MCF 10A (cell line): ENCODE results near the gene AP4M1. TPM values are rescaled to one million over a fixed set of nuclear protein-coding genes. Genes with fewer than 3 reads are reported as not detected.

Experiments
- BruUV-seq: library from RNA; stranded (reverse); fragments of 400-500 nt; replicated peaks from 2 replicates; lab custom pipeline; 2021; lab: Mats Ljungman, UMichigan
- CTCF ChIA-PET: fragments of 300-600 bp; sonication (Branson Sonifier 250); formaldehyde crosslinking; extraction: SDS; loops from one replicate; lab custom pipeline; 2021; ENCODE audit warnings: antibody characterized with exemption, inconsistent platforms; lab: Yijun Ruan, JAX
- POLR2A ChIA-PET: fragments of 300-600, 350-650 bp; sonication (Branson Sonifier 250); formaldehyde crosslinking; extraction: SDS; loops from one replicate; lab custom pipeline; 2020; ENCODE audit warnings: antibody characterized with exemption, inconsistent platforms; lab: Yijun Ruan, JAX
- DNase-seq: peaks from one replicate; pipeline ENCODE4 v3.0.0-alpha.2; 2018; ENCODE audit not compliant: unreplicated experiment
- H3K27ac Mint-ChIP-seq: one replicate; pipeline ENCODE4 v1.8.0; 2022; ENCODE audit warnings: mild to moderate bottlenecking, low read depth, mixed read lengths; ENCODE audit not compliant: unreplicated experiment
- H3K27me3 Mint-ChIP-seq: one replicate; pipeline ENCODE4 v1.8.0; 2022; ENCODE audit warnings: mixed read lengths; ENCODE audit not compliant: insufficient read depth, unreplicated experiment
- H3K36me3 Mint-ChIP-seq: one replicate; pipeline ENCODE4 v1.8.0; 2022; ENCODE audit warnings: mild to moderate bottlenecking, moderate library complexity, mixed read lengths; ENCODE audit not compliant: insufficient read depth, unreplicated experiment
- H3K4me1 Mint-ChIP-seq: one replicate; pipeline ENCODE4 v1.8.0; 2022; ENCODE audit warnings: mixed read lengths; ENCODE audit not compliant: insufficient read depth, unreplicated experiment
- H3K4me3 Mint-ChIP-seq: one replicate; pipeline ENCODE4 v1.8.0; 2022; ENCODE audit warnings: mild to moderate bottlenecking, moderate library complexity, mixed read lengths; ENCODE audit not compliant: unreplicated experiment
- H3K9me3 Mint-ChIP-seq: one replicate; pipeline ENCODE4 v1.8.0; 2022; ENCODE audit warnings: mixed read lengths; ENCODE audit not compliant: unreplicated experiment
- CTCF ChIP-seq: fragments of 200-600 bp; IDR thresholded peaks from one replicate; pipeline ENCODE4 v1.8.0; 2022; ENCODE audit warnings: antibody characterized with exemption, mild to moderate bottlenecking; ENCODE audit not compliant: unreplicated experiment
- intact Hi-C: fragments of 100-400 bp; cut with micrococcal nuclease; formaldehyde crosslinking; loops from 2 replicates; pipeline ENCODE4 v1.14.1; 2022
- total RNA-seq: library from RNA; stranded (reverse); gene quantifications from 2 replicates; pipeline ENCODE4 v1.2.3, GENCODE V29; 2022

Gene AP4M1
- total RNA-seq, 1 experiment from 2014 or later = 13.5 TPM

- H3K27ac Mint-ChIP-seq = no peak overlapping the region
- intact Hi-C loops = no loop called here
- no peak for TF ChIP-seq CTCF
- DNase-seq = no peak
- no peaks in the 10 kb centered on the region for H3K27me3 Mint-ChIP-seq
- ChIA-PET CTCF (interaction anchor here (0.6 to 1.2 kb wide), 2 partner anchors 89 to 327 kb away, joined by 3 to 8 read pairs; no protein-coding TSS in a partner anchor), POLR2A (interaction anchor here (1.2 kb wide), 1 partner anchor 28 kb away, joined by 5 read pairs; no protein-coding TSS in a partner anchor)
- H3K9me3 Mint-ChIP-seq = no peaks in the 10 kb centered on the region
- H3K36me3 Mint-ChIP-seq = peaks cover 60% of the 10 kb centered on the region
- peaks cover 6% of the 10 kb centered on the region for H3K4me1 Mint-ChIP-seq
- no TSS peak for BruUV-seq
- H3K4me3 Mint-ChIP-seq = peak overlapping the region; percentile 84
These were observed 22.4 kb upstream of the AP4M1 start for GRCh38 chr7:100079024-100079560.

- Mint-ChIP-seq H3K36me3 (peaks cover 41% of the 10 kb centered on the region), H3K9me3 (no peaks in the 10 kb centered on the region), H3K4me3 (peak overlapping the region; percentile 84), H3K27ac (peak overlapping the region; percentile 74), H3K27me3 (no peaks in the 10 kb centered on the region), H3K4me1 (peaks cover 6% of the 10 kb centered on the region)
- TSS peak; percentile 63 for BruUV-seq
- no peak for DNase-seq
- intact Hi-C loops = loop anchor here (1.0 to 10.0 kb wide), 3 partner anchors 20 to 166 kb away; partner anchors contain the start of genes AP4M1, MCM7 and TRIM4
- ChIA-PET CTCF (interaction anchor here (0.6 to 1.2 kb wide), 4 partner anchors 10 to 638 kb away, joined by 3 to 4 read pairs (median 3); no protein-coding TSS in a partner anchor), POLR2A (interaction anchor here (0.6 to 2.1 kb wide), 22 partner anchors 9 to 755 kb away, joined by 3 to 14 read pairs (median 4); partner anchors contain the start of genes AP4M1, ARPC1A, COPS6 and MCM7)
- no peak for TF ChIP-seq CTCF
These were observed 20.4 kb upstream of the AP4M1 start for GRCh38 chr7:100080907-100081534.

- Mint-ChIP-seq H3K27me3 (no peaks in the 10 kb centered on the region), H3K4me1 (peaks cover 6% of the 10 kb centered on the region), H3K27ac (peak within 1 kb of the TSS; percentile 74), H3K36me3 (peaks cover 35% of the 10 kb centered on the region), H3K4me3 (peak within 1 kb of the TSS; percentile 84), H3K9me3 (no peaks in the 10 kb centered on the region)
- ChIA-PET CTCF (interaction anchor here (0.5 to 1.3 kb wide), 8 partner anchors 16 to 165 kb away, joined by 3 to 14 read pairs (median 4); no protein-coding TSS in a partner anchor), POLR2A (interaction anchor here (0.6 to 2.1 kb wide), 19 partner anchors 8 to 175 kb away, joined by 3 to 14 read pairs (median 6); partner anchors contain the start of genes AP4M1, CNPY4, COPS6 and MCM7)
- peak; percentile 99 for DNase-seq
- peak; percentile 82 for TF ChIP-seq CTCF
- no TSS peak for BruUV-seq
- intact Hi-C loops = loop anchor here (1.0 to 10.0 kb wide), 3 partner anchors 19 to 167 kb away; partner anchors contain the start of genes AP4M1, MCM7 and TRIM4
These were observed 19.8 kb upstream of the AP4M1 start, which contains the start of gene ZNF3 for GRCh38 chr7:100081535-100082102. Gene ZNF3 (minus strand): TSS chr7:100081723. CDS start chr7:100077357, 4,366 bp downstream.
